ENCODE data around the gene SLC22A23.

- TF ChIP-seq CTCF (conservative IDR thresholded peaks at IDR 0.05; ENCODE audit: low read length): no peak
- TF ChIP-seq EZH2phosphoT487 (IDR thresholded peaks at IDR 0.05; ENCODE audit: borderline replicate concordance, low read depth, low read length): no peak
Observed at GRCh38 chr6:3353213-3353903, 103.5 kb downstream of the SLC22A23 start.
